Ovary (tissue), 9 donors: ENCODE measurements around the gene SYT2. TPM values are rescaled to one million over a fixed set of nuclear protein-coding genes. Genes with fewer than 3 reads are reported as not detected.
"Not testable (repeated sequence)": the region's sequence is repeated elsewhere in the genome, so short reads cannot be mapped to it uniquely, and the experiment has no call there.

Experiments used
- DNase-seq, 5 donors: peaks; one replicate each; pipeline ENCODE4 v3.0.0-alpha.2; 2019 to 2020
- H3K27ac ChIP-seq, 2 donors: fragments of 200-600 bp; one replicate each; pipeline versions ENCODE4 v1.5.1 to v1.8.0; 2019 to 2022
- H3K27me3 ChIP-seq: fragments of 200-600 bp; one replicate; pipeline ENCODE4 v1.8.0; 2022
- H3K36me3 ChIP-seq: fragments of 200-600 bp; sonication (generic); one replicate; pipeline ENCODE4 v1.5.1; 2019
- H3K4me1 ChIP-seq: one replicate; pipeline ENCODE4 v1.8.1; 2013; ENCODE audit warnings: mild to moderate bottlenecking, moderate library complexity; ENCODE audit not compliant: insufficient read depth
- H3K4me3 ChIP-seq: fragments of 200-600 bp; sonication (generic); one replicate; pipeline ENCODE4 v1.5.1; 2017
- H3K9me3 ChIP-seq, 2 donors: fragments of 200-600 bp in 1 of 2; sonication (generic) in 1 of 2; one replicate each; pipeline versions ENCODE4 v1.5.1 to v1.8.1; 2013 to 2019; ENCODE audit warnings: mild to moderate bottlenecking in 1 of 2, moderate library complexity in 1 of 2
- CTCF ChIP-seq, 3 donors: fragments of 450-650 bp in 2 of 3; fragments of 200-600 bp in 1 of 3; IDR thresholded peaks; one replicate each; pipeline versions ENCODE4 v1.5.1 to v1.8.0; 2016 to 2022; ENCODE audit warnings: antibody characterized with exemption in 3 of 3, mild to moderate bottlenecking in 1 of 3
- EP300 ChIP-seq: sonication (generic); formaldehyde crosslinking; IDR thresholded peaks from one replicate; pipeline ENCODE4 v1.6.1; 2017; ENCODE audit warnings: antibody characterized with exemption
- POLR2A ChIP-seq: fragments of 450-650 bp; IDR thresholded peaks from one replicate; pipeline ENCODE4 v1.6.1; 2017; ENCODE audit warnings: antibody characterized with exemption, mild to moderate bottlenecking, moderate library complexity
- WGBS, 3 donors: extraction: QIAGEN DNeasy Blood & Tissue Kit in 1 of 3; methylation state at CpG; one replicate each; pipeline versions ENCODE4 v1.1.5 to v1.1.7; 2013 to 2017; 5-methylcytosine and 5-hydroxymethylcytosine counted together
- intact Hi-C, 4 donors: fragments of 100-400 bp; cut with DNase I; formaldehyde crosslinking; loops; one replicate each; pipeline versions ENCODE4 v1.11.0 to v1.15.1; 2022 to 2023
- polyA plus RNA-seq, 2 donors: library from polyadenylated mRNA; stranded (reverse); fragments of 200-250 nt in 1 of 2; fragments of 350-450 nt in 1 of 2; fragmentation: Illumina TruSeq in 1 of 2; extraction: RNeasy Lipid Tissue Mini Kit (QIAGEN cat#74804) in 1 of 2; gene quantifications; one replicate each; pipeline ENCODE4 v1.2.3, GENCODE V29; 2013 to 2014
- total RNA-seq, 7 donors: library from RNA; depleted of rRNA in 2 of 7; stranded (reverse); fragments of >200 nt in 2 of 7; fragmentation: NEBNext Ultra II Directional in 3 of 7; extraction: Animal tissue kit (Norgen Biotek cat#: 25700) in 3 of 7; gene quantifications; one replicate each; pipeline versions ENCODE4 v1.1.0 to v1.2.4, GENCODE V29; 2016 to 2023
- donor health status: DM: no; HTN: no; CAD: no; lungs with moderate emphysema.
- donor health status: DM: no; HTN: no; CAD: no.
- donor health status: Bipolar disorder and iron deficiency.
- donor health status: DM: yes; HTN: yes; CAD: no.
- donor health status: DM: no; HTN: no; CAD: no.
- donor health status: DM: yes; HTN: yes; CAD: no.

SYT2 gene
- total and polyA plus RNA-seq, 9 donors, result 0.34 to 5.5 (median 0.57) TPM; not detected in 1

GRCh38 chr1:202563818-202564217, 146.4 kb downstream of the SYT2 start:
- intact Hi-C loops, result loop anchor here in 2 of 4 donors (10.0 kb wide), 1 partner anchor 59 kb away; no protein-coding TSS in a partner anchor
- WGBS, 3 donors, result 62 to 77% (median 66%) methylated on average over 1 of the region's 1 CpG
- no peak for DNase-seq
- no peaks in the 10 kb centered on the region for H3K36me3 ChIP-seq
- no peak overlapping the region for H3K4me3 ChIP-seq
- no peak for TF ChIP-seq CTCF (IDR thresholded peaks at IDR 0.05)
- TF ChIP-seq EP300, result no peak
- TF ChIP-seq POLR2A, result no peak
- peak overlapping the region in 1 of 2 donors; percentile 57 for H3K27ac ChIP-seq
- no peaks in the 10 kb centered on the region for H3K9me3 ChIP-seq
- peaks cover 30% of the 10 kb centered on the region for H3K4me1 ChIP-seq
- H3K27me3 ChIP-seq, result no peaks in the 10 kb centered on the region

- 25 to 41% (median 27%) methylated on average over 13 of the region's 13 CpGs for WGBS, 3 donors
- H3K4me3 ChIP-seq, result no peak overlapping the region
- peak overlapping the region; percentile 4 to 57 for H3K27ac ChIP-seq
- DNase-seq, result no peak
- H3K36me3 ChIP-seq, result no peaks in the 10 kb centered on the region
- H3K4me1 ChIP-seq, result peaks cover 21% of the 10 kb centered on the region
- no peaks in the 10 kb centered on the region for H3K9me3 ChIP-seq
- intact Hi-C loops, result loop anchor here in 2 of 4 donors (10.0 kb wide), 1 partner anchor 58 kb away; no protein-coding TSS in a partner anchor
- TF ChIP-seq EP300 (no peak), CTCF (IDR thresholded peaks at IDR 0.05) (no peak), POLR2A (no peak)
- no peaks in the 10 kb centered on the region for H3K27me3 ChIP-seq
Measured at GRCh38 chr1:202562444-202563060, 147.7 kb downstream of the SYT2 start.

GRCh38 chr1:202561726-202562443, 148.4 kb downstream of the SYT2 start:
- DNase-seq, result no peak
- no peak for TF ChIP-seq EP300
- peak in 1 of 3 donors; percentile 18 for TF ChIP-seq CTCF (IDR thresholded peaks at IDR 0.05)
- no peak for TF ChIP-seq POLR2A
- Histone ChIP-seq H3K27ac (peak overlapping the region in 1 of 2 donors; percentile 57), H3K4me3 (no peak overlapping the region), H3K27me3 (no peaks in the 10 kb centered on the region), H3K9me3 (no peaks in the 10 kb centered on the region), H3K36me3 (no peaks in the 10 kb centered on the region), H3K4me1 (peaks cover 18% of the 10 kb centered on the region)
- intact Hi-C loops, result loop anchor here in 2 of 4 donors (10.0 kb wide), 1 partner anchor 57 kb away; no protein-coding TSS in a partner anchor
- 53 to 55% (median 53%) methylated on average over 2 of the region's 2 CpGs for WGBS, 3 donors

GRCh38 chr1:202561240-202561639, 149.0 kb downstream of the SYT2 start:
- H3K27ac ChIP-seq, result peak overlapping the region in 1 of 2 donors; percentile 57
- TF ChIP-seq CTCF (IDR thresholded peaks at IDR 0.05) (no peak), EP300 (no peak), POLR2A (no peak)
- no peaks in the 10 kb centered on the region for H3K36me3 ChIP-seq
- 35 to 54% (median 53%) methylated on average over 1 of the region's 1 CpG for WGBS, 3 donors
- H3K4me3 ChIP-seq, result no peak overlapping the region
- DNase-seq, result no peak
- no peaks in the 10 kb centered on the region for H3K27me3 ChIP-seq
- H3K4me1 ChIP-seq, result peaks cover 20% of the 10 kb centered on the region
- H3K9me3 ChIP-seq, result no peaks in the 10 kb centered on the region
- intact Hi-C loops, result loop anchor here in 2 of 4 donors (10.0 kb wide), 1 partner anchor 56 kb away; no protein-coding TSS in a partner anchor

GRCh38 chr1:202557662-202558061, 152.6 kb downstream of the SYT2 start:
- H3K27ac ChIP-seq, intact Hi-C loops: not testable (repeated sequence)

GRCh38 chr1:202556037-202556436, 154.2 kb downstream of the SYT2 start:
- intact Hi-C loops, H3K9me3 ChIP-seq, H3K4me3 ChIP-seq, DNase-seq, H3K36me3 ChIP-seq, H3K27ac ChIP-seq, H3K27me3 ChIP-seq: not testable (repeated sequence)
- peaks cover 16% of the 10 kb centered on the region for H3K4me1 ChIP-seq
- 72 to 79% (median 74%) methylated on average over 4 of the region's 4 CpGs for WGBS, 3 donors

More at GRCh38 chr1:202557662-202558061, 152.6 kb downstream of the SYT2 start:
- H3K4me3 ChIP-seq, H3K36me3 ChIP-seq, DNase-seq, H3K9me3 ChIP-seq, H3K27me3 ChIP-seq: not testable (repeated sequence)
- H3K4me1 ChIP-seq, result peaks cover 16% of the 10 kb centered on the region
- whole genome bisulfite sequencing, 3 donors, result 72 to 92% (median 75%) methylated on average over 1 of the region's 1 CpG

- H3K9me3 ChIP-seq, H3K4me3 ChIP-seq: not testable (repeated sequence)
Measured at GRCh38 chr1:202554619-202555018, 155.6 kb downstream of the SYT2 start.

More at GRCh38 chr1:202554619-202555018, 155.6 kb downstream of the SYT2 start:
- WGBS, 3 donors, result 53 to 67% (median 59%) methylated on average over 4 of the region's 4 CpGs
- Histone ChIP-seq H3K27ac (peak overlapping the region in 1 of 2 donors; percentile 61), H3K4me1 (peaks cover 17% of the 10 kb centered on the region)
- intact Hi-C loops, H3K27me3 ChIP-seq, H3K36me3 ChIP-seq, DNase-seq: not testable (repeated sequence)
